HG02798 (cell line): ENCODE data around the gene SAXO1.
"Not testable (repeated sequence)": the region's sequence is repeated elsewhere in the genome, so short reads cannot be mapped to it uniquely, and the experiment has no call there.

Experiments used
- ATAC-seq: cut with Tn5 transposase; IDR thresholded peaks from one replicate; pipeline ENCODE4 v1.9.1; 2021; ENCODE audit warnings: mild to moderate bottlenecking; ENCODE audit not compliant: unreplicated experiment, poor library complexity

The SAXO1 gene

GRCh38 chr9:19009391-19009965 is 23.5 kb downstream of the SAXO1 start:
- ATAC-seq: no peak

- ATAC-seq: no peak
These were observed 32.9 kb downstream of the SAXO1 start for GRCh38 chr9:19000133-19000532.

GRCh38 chr9:18999173-18999785 is 33.7 kb downstream of the SAXO1 start:
- no peak for ATAC-seq

- ATAC-seq: no peak
These were observed 35.9 kb downstream of the SAXO1 start for GRCh38 chr9:18997151-18997550.

- no peak for ATAC-seq
These were observed 36.8 kb downstream of the SAXO1 start for GRCh38 chr9:18996211-18996610.

- no peak for ATAC-seq
These were observed 38.6 kb downstream of the SAXO1 start for GRCh38 chr9:18994263-18994916.

GRCh38 chr9:18991197-18991596 is 41.8 kb downstream of the SAXO1 start:
- ATAC-seq: not testable (repeated sequence)

- no peak for ATAC-seq
These were observed 42.5 kb downstream of the SAXO1 start for GRCh38 chr9:18990494-18990893.

- ATAC-seq: no peak
These were observed 43.1 kb downstream of the SAXO1 start for GRCh38 chr9:18989865-18990264.

GRCh38 chr9:18989097-18989496 is 43.9 kb downstream of the SAXO1 start:
- ATAC-seq: no peak

GRCh38 chr9:18988003-18988402 is 45.0 kb downstream of the SAXO1 start:
- no peak for ATAC-seq

- ATAC-seq: no peak
These were observed 47.0 kb downstream of the SAXO1 start for GRCh38 chr9:18985996-18986395.

GRCh38 chr9:18985464-18985951 is 47.5 kb downstream of the SAXO1 start:
- no peak for ATAC-seq

- no peak for ATAC-seq
These were observed 50.8 kb downstream of the SAXO1 start for GRCh38 chr9:18982262-18982620.

GRCh38 chr9:18981476-18982261 is 51.3 kb downstream of the SAXO1 start:
- ATAC-seq: no peak

GRCh38 chr9:18980189-18980588 is 52.8 kb downstream of the SAXO1 start:
- ATAC-seq: no peak

- ATAC-seq: no peak
These were observed 53.6 kb downstream of the SAXO1 start for GRCh38 chr9:18979367-18979766.

- no peak for ATAC-seq
These were observed 54.8 kb downstream of the SAXO1 start for GRCh38 chr9:18978188-18978587.

GRCh38 chr9:18976709-18977531 is 56.1 kb downstream of the SAXO1 start:
- ATAC-seq: no peak

GRCh38 chr9:18976221-18976708 is 56.7 kb downstream of the SAXO1 start:
- no peak for ATAC-seq
